Liver (tissue), 3 donors: ENCODE data around the gene MAP3K5.

Source experiments
- CTCF ChIP-seq: fragments of 150-350 bp; IDR thresholded peaks from 2 replicates; pipeline ENCODE4 v1.5.1; 2017; ENCODE audit warnings: improper control_type of control experiment, low read depth, low read length; ENCODE audit not compliant: missing input control
- EGR1 ChIP-seq, 2 donors: IDR thresholded peaks; 2 replicates each; pipeline ENCODE4 v1.6.1; 2016 to 2018; ENCODE audit warnings: antibody characterized with exemption in 2 of 2, low read depth in 2 of 2
- JUND ChIP-seq, 2 donors: IDR thresholded peaks; 2 replicates each; pipeline ENCODE4 v1.6.1; 2016; ENCODE audit warnings: antibody characterized with exemption in 2 of 2
- RXRA ChIP-seq, 2 donors: IDR thresholded peaks; 2 replicates each; pipeline ENCODE4 v1.6.1; 2017 to 2018; ENCODE audit warnings: antibody characterized with exemption in 2 of 2, mild to moderate bottlenecking in 1 of 2
- TF ChIP-seq, protein P1 (sequence below): IDR thresholded peaks from 2 replicates; pipeline ENCODE4 v1.6.1; 2016; ENCODE audit warnings: antibody characterized with exemption, mild to moderate bottlenecking
- donor health status: healthy.
- donor health status: healthy.

DNA sequence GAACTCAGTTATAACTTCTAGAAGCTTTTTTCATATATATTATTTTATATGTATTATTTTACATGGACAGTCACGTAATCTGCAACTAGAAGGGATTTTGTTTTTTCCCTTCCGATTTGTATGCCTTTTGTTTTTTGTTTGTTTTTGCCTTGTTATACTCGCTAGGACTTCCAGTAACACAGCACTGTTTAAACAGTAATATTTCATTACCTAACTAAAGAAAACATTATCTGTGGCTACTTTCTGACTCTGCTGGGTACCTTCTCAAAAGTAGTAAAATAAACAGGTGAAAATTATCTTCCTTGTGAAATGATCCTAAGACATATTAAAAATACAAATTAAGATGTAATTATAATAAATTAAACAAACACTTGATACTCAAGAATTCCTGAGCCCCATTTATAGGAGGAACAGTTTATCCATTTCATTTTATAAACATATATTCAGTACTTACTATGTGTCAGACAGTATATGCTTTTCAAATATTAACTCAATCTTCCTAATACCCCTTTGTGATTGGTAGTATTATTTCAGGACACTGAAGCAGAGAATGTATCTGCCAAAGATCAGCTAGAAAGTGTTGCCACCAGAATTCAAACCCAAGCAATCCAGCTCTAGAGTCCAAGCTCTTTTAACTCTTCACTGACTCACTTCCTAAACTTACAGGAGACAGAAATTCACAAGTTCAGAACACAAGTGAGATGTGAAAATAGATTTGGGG lies 65.3 kb downstream of the MAP3K5 start:
- TF ChIP-seq CTCF (no peak), JUND (IDR thresholded peaks at IDR 0.05) (no peak), RXRA (IDR thresholded peaks at IDR 0.05) (no peak), EGR1 (IDR thresholded peaks at IDR 0.05; ENCODE audit: low read depth in 2 of 2) (no peak)
- TF ChIP-seq, protein P1, sequence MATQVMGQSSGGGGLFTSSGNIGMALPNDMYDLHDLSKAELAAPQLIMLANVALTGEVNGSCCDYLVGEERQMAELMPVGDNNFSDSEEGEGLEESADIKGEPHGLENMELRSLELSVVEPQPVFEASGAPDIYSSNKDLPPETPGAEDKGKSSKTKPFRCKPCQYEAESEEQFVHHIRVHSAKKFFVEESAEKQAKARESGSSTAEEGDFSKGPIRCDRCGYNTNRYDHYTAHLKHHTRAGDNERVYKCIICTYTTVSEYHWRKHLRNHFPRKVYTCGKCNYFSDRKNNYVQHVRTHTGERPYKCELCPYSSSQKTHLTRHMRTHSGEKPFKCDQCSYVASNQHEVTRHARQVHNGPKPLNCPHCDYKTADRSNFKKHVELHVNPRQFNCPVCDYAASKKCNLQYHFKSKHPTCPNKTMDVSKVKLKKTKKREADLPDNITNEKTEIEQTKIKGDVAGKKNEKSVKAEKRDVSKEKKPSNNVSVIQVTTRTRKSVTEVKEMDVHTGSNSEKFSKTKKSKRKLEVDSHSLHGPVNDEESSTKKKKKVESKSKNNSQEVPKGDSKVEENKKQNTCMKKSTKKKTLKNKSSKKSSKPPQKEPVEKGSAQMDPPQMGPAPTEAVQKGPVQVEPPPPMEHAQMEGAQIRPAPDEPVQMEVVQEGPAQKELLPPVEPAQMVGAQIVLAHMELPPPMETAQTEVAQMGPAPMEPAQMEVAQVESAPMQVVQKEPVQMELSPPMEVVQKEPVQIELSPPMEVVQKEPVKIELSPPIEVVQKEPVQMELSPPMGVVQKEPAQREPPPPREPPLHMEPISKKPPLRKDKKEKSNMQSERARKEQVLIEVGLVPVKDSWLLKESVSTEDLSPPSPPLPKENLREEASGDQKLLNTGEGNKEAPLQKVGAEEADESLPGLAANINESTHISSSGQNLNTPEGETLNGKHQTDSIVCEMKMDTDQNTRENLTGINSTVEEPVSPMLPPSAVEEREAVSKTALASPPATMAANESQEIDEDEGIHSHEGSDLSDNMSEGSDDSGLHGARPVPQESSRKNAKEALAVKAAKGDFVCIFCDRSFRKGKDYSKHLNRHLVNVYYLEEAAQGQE: no peak
